HG03025 (cell line): ENCODE results near the gene HCST.

ENCODE experiments used
- ATAC-seq: cut with Tn5 transposase; IDR thresholded peaks from one replicate; pipeline ENCODE4 v1.9.1; 2021; ENCODE audit warnings: mild to moderate bottlenecking, moderate library complexity; ENCODE audit not compliant: unreplicated experiment, low FRiP score

The HCST gene

DNA sequence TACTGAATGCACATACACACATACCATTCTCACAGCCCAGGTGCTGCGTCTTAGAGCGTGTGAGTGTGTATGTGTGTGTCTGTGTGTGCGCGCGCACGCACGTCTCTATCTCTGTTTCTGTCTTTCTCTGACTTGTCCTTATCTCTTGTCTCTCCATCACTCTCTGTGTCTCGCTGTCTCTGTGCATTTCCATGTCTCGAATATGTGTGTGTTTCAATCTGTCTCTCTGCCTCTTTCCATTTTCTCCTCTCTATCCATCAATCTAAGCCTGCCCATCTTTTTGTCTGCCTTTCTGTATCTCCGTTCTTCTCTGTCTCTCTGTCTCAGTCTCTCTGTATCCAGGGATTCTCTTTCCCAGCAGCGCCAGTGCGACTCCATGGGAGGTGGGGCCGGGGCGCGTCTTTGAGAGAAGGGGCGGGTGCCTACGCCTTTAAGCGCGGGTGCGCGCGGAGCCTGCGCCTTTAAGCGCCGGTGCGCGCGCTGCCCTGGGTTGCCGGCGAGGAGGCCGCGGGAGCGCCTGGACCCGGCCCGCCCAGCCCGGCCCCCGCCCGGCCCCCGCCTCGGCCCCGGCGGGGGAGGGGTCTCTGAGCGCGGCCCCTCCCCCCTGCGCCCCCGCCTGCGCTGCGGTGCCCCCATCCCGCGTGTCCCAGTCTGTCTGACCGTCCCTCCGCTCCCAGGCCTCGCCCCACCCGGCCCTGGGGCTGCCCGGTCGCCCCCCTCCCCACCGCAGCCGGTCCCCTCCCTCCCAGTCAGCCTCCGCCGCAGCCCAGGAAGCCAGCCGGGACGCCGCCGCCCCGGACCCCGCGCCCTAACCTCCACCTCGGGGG, 33.8 kb downstream of the HCST start, which contains the start of gene LRFN3:
Gene LRFN3 (plus strand): TSS at position 464 of the 827 bp plus-strand sequence. CDS start 3,052 bp downstream, outside the sequence.
- ATAC-seq = no peak

DNA sequence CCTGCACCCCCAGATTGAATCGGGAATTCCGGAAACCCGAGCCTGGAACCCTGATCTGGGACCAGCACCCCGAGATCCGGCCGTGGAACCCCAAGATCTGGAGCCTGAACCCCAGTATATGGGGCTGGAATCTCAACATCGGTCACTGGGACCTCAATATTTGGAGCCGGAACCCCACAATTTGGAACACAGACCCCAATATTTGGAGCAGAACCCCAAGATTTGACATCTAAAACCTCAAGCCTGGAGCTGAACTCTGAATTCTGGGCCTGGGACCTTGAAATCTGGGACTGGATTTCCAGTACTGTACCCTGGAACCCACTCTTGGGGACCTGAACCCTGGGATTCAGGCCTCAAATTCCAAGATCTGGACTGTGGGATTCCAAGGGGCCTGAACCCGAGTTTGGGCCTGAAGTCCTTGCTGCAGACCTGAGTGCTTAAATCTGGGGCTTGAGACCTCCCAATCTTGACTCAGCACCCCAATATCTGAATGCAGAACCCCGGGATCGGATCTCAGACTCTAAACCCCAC, 34.5 kb downstream of the HCST start:
- no peak for ATAC-seq

DNA sequence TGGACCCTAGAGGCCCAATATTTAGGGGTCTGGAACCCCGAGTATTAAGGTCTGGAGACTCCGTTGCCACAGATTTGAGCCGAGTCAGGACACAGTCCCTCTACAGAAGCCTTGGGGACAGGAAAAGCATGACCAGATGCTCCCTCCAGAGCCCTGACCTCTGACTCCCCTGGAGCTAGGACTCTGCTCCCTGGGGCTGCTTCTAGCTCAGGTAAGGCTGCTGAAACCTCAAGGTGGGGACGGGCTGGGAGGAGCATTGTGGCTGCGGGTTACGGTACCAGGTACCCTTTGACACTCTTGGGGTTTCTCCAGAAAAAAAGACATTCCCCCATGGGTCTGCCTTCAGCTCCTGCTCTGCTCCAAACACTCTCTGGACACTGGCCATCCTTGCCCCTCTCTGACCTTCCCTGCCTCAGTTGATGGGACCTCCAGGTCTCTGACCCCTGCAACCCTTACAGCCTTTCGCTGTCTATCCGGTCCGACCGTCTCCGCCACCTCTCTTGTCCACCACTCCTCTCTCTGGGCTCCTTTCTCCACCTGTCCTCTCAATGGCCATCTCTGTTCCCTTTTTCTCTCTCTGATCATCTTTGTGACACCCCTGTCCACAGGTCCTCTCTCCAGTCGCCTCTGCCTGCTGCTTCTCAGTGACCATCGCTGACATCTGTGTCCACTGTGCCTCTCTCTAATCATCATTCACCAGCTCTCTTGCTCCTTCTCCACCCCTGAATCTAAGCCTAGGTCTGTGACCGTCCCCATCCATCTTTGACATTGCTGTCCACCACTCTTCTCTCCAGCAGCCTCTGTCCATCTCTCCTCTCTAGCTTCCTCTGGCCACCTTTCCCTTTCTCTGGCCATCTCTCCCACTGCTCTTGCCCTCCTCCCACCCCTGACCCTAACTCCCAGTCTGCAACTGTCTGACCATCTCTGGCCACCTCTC, 35.3 kb downstream of the HCST start:
- no peak for ATAC-seq

DNA sequence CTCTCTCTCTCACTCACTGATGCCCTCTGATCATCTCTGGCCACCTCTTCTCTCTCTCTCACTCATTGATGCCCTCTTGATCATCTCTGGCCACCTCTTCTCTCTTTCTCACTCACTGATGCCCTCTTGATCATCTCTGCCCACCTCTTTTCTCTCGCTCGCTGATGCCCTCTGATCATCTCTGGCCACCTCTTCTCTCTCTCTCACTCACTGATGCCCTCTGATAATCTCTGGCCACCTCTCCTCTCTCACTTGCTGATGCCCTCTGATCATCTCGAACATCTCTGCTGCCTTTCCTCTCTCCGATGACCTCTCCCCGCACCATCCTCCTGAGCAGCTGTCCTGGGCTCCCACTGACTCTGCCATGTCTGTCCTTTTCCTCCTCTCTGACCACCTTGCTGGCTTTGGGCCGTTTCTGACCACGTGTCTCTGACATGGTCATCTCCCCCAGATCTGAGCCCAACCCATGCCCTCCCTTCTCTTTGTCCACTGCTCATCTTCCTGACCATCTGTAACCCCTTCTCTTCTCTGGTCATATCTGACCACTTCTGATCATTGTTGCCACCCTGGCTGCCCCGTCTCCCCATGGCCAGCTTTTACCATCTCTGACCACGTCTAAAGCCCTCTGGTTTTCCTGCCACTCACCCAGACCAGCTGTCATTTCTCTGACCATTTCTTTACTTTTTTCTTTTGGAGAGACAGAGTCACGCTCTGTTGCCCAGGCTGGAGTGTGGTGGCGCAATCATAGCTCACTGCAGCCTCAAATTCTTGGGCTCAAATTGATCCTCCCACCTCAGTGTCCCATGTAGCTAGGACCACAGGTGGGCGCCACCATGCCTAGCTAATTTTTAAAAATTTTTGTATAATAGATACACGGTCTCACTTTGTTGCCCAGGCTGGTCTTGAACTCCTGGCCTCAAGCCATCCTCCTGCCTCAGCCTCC, 36.2 kb downstream of the HCST start:
- ATAC-seq = no peak

GRCh38 chr19:35939307-35940077, 37.2 kb downstream of the HCST start:
- ATAC-seq = no peak

GRCh38 chr19:35940078-35940775, 37.9 kb downstream of the HCST start:
- ATAC-seq = no peak

- no peak for ATAC-seq
These were observed 38.5 kb downstream of the HCST start for GRCh38 chr19:35940839-35941238.

DNA sequence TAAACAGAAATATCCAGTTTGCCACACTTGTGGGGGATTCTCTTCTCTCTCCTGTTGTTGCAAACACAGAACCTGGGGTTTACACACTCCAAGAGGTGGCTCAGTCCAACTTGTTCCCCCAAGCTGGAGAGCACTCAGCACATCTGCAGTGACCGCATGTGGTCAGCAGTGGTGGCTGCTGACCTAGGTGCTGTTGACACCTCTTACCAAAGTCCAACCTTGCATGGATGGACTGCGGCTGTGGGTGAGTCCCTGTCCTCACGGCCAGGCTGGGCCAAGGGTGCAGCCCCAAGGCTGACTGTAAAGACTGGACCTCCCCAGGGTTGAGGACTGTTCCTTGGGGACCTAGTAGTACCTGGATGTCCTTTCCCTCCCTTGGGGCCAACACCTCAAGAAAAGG, 39.9 kb downstream of the HCST start:
- no peak for ATAC-seq

DNA sequence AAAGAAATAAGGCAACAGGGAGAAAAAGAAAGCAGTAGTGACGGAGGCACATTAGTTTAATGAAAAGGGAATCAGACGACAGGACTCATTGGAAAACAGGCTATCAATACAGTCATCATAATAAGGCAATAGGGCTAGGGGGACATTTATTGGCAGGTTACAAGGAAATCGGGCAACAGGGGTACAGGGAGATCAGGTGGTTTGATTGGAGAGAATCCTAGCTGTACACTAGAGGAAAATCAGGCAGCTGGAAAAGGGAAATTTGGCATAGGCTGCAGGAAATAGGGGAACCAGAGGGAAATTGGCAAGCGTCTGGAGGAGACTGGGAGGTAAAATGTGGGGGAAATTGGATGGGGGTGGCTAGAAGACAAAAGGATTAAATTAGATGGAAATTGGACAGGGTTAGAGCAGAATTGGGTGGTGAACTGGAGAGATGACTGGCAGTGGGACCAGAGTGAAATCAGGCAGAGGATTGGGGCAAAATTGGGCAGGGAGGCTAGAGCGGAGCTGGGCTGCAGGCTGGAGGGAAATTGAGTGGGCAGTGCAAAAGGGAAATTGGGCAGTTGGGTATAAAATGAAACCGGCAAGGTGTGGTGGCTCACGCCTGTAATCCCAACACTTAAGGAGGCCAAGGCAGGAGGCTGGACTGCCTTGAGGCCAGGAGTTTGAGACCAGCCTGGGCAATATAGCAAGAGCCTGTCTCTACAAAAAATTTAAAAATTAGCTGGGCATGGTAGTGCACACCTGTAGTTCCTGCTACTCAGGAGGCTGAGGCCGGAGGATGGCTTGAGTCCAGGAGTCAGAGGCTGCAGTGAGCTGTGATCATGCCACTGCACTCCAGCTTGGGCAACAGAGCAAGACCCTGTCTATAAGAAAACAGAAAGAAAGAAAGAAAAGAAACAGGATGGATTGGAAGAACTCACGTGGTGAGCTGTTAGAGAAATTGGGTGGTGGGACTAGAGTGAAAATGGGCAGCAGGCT, 41.3 kb downstream of the HCST start:
- no peak for ATAC-seq

DNA sequence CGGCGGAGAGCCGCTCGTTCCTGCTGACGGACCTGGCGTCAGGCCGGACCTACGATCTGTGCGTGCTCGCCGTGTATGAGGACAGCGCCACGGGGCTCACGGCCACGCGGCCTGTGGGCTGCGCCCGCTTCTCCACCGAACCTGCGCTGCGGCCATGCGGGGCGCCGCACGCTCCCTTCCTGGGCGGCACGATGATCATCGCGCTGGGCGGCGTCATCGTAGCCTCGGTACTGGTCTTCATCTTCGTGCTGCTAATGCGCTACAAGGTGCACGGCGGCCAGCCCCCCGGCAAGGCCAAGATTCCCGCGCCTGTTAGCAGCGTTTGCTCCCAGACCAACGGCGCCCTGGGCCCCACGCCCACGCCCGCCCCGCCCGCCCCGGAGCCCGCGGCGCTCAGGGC, 42.2 kb downstream of the HCST start:
- no peak for ATAC-seq

DNA sequence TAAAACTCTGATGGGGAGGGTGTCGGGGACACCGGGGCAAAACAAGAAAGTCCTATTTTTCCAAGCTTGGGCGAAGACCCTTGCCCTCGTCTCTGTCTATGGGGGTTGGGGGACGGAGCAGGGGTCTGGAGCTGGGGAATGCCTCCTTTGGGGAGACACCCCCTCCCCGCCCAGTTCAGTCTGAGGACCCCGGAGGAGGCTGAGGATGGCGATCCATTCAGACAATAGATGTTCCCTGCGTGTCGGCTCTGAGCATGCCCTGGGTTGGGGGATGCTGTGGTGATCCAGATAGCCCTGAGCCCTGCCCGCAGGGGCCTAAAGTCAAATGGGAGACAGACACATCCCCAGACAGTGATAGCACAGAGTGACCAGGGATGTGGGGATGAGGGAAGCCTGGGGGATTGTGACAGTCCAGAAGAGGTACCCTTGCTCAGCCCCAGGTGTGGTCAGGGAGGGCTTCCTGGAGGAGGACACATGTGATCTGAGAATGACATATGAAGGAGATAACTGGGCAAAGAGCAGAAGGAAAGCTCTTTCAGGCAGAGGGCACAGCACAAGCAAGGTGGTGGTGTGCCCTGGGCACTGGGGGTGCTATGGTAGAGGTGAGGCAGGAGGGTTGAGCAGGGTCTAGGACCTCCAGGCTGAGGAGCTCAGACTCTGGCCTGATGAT, 42.9 kb downstream of the HCST start:
- ATAC-seq = no peak

- no peak for ATAC-seq
These were observed 43.9 kb downstream of the HCST start for GRCh38 chr19:35946203-35946602.

DNA sequence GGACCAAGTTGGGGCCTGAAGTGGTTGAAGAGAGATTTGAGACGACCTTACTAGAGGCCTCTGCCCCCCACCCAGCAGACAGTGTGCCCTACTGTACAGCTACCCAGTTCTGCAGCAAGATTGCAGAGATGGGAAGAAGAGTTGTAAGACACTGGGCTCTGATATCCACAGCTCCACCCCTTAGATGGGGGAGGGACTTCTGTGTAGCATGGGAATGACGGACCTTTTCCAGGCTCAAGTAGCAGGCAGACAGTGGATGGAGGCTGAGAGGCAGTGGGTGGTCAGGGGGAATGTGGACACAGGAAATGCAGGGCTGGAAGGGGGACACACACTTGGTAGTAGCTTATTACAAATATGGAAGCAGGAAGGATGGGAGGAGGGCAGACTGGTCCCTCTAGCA, 46.8 kb downstream of the HCST start:
- ATAC-seq = no peak
